NCI-H2196 treated with DMSO at 0.1 percent for 48 hours (cell line): Measurements from ENCODE around the gene AFAP1.
"Not testable (repeated sequence)": the region's sequence is repeated elsewhere in the genome, so short reads cannot be mapped to it uniquely, and the experiment has no call there.

Experiments
- DNase-seq: peaks from one replicate; lab custom pipeline; 2025; ENCODE audit not compliant: unreplicated experiment; lab: John Stamatoyannopoulos, UW

The AFAP1 gene

DNA sequence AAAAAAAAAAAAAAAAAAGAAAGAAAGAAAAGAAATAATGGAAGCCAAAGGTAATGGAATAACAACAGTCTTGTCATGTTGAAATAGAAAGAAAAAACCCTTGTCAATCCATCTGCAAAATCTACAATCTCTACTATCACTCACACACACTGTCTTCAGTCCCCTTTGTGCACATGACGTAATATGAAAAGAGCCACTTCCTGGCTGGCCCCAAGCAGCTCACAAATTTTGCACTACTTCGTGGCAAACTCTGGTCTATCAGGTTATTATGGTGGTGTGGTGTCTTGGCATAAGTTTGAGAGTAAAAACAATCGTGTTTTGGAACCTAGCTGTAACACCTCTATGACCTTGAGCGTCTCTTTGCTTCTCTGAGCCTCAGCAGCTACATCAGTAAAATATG is 8.3 kb upstream of the AFAP1 start:
- no peak for DNase-seq

- no peak for DNase-seq
These were observed 6.2 kb upstream of the AFAP1 start for GRCh38 chr4:7945709-7946380.

DNA sequence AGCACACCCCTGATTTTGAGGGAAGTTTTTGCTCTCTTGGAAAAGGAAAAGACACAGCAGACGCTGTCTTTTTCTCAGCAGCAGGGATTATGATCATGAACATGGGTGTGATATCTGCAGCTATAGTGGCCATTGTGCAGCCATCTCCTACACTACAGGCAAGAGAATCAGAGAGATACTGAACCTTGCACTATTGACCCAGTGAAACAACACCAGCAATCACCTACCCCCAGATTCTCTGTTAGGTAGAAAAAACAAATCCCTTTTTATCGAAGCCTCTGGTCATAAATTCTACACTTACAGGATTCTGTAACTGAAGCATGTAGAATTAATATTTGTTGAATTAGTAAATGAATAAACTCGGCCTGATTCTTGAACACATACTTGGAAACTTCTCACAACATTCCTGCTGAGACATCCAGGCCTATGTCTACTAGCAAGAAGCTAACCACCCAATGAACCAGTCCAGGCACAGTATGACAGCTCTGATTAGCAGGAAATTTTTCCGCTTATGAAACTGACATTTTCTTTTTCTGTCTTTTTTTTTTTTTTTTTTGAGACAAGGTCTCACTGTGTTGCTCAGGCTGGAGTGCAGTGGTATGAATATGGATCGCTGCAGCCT is 5.0 kb upstream of the AFAP1 start:
- no peak for DNase-seq

- DNase-seq = not testable (repeated sequence)
These were observed 4.0 kb upstream of the AFAP1 start for GRCh38 chr4:7943688-7944087.

DNA sequence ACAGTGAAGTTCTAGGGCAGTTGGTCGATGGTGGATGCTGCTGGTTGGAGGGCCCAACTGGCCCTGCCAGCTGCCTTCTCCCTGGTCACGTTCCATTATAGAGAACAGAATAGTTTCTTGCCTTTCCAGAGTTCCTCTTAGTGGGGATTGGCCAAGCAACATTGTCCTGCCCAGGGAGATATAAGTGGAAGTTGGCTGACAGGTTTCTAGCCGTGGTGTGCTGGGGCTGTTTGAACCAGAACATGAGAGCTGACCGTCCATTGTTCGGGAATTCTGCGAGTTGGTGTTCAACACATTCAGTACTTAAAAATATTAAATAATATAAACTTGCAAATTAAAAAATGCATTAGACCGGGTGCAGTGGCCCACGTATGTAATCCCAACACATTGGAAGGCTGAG is 3.5 kb upstream of the AFAP1 start:
- DNase-seq = no peak

DNA sequence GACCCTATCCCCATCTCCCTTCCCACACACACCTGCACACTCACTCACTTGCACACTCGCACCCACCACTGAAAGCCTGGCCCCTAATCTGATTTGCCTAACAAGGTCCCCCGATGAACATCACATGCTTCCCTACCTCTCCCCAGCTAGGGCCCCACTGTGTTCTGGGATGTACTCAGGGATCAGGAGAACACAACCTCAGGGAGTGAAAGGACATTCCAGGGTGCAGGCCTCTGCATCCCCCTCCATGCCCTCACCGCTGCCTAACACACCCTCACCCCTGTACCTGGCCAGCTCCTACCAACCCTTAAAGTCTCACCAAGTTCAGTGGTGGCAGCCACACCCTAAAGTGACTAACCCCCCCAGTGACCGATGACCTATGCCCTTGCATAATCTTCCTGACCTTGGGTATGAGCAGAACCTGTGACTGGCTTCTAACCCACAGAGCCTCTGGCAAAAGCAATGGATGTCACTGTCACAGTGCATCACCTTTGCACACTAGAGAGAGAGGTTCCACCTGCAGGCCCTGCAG is 2.4 kb upstream of the AFAP1 start:
- DNase-seq = no peak

DNA sequence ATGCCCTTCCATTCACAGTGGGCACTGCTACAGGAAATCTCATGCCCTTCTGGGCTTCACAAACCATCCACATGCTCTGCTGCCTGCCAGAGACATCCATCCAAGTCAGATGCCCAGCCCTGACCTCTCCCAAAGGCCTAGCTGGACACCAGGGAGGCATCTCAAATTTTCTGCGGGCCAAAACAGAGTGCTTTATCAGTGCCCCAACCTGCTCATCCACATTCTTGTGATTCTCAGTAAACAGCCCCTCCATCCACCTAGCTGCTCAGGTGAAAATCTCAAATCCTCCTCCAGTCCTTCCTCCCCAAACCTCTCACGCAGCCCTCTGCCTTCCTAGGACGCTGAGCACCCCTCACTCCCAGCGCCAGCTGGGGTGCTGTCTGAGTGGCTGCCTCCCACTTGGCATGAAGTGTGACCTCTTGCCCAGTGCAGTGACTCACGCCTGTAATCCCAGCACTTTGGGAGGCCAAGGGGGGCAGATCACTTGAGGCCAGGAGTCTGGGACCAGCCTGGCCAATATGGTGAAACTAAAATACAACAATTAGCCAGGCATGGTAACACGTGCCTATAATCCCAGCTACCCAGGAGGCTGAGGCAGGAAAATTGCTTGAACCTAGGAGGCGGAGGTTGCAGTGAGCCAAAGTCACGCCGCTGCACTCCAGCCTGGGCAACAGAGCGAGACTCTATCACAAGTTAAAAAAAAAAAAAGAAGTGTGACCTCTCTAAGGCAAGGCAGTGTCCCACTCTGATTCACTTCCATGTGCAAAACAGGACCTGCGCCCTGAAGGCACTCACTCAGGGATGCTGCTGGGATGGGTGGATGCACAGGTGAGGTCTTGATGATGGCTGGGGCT is 1.7 kb upstream of the AFAP1 start:
- no peak for DNase-seq

GRCh38 chr4:7938609-7939376 is 868 bp downstream of the AFAP1 start:
- DNase-seq = no peak

GRCh38 chr4:7938266-7938608 is 1.4 kb downstream of the AFAP1 start:
- DNase-seq = no peak

DNA sequence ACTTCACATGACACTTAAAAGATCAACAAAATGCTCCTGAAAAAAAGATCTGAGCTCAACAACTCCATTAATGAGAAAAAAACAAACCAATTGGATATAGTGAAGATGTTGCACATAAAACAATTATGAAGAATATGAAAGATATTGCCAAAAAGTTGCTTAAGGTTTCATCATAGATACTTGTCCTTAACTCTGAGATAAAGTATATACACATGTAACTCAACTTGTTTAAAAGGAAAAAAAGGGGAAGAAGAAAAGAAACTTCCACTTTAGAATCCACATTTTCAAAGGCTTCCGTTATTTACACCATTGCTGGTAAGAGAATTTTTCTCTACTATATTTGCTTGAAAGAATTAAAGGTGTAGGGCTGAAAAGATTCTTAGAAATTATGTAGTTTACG is 2.7 kb downstream of the AFAP1 start:
- no peak for DNase-seq

GRCh38 chr4:7933651-7934510 is 5.8 kb downstream of the AFAP1 start:
- no peak for DNase-seq

- DNase-seq = no peak
These were observed 7.4 kb downstream of the AFAP1 start for GRCh38 chr4:7932287-7932686.

DNA sequence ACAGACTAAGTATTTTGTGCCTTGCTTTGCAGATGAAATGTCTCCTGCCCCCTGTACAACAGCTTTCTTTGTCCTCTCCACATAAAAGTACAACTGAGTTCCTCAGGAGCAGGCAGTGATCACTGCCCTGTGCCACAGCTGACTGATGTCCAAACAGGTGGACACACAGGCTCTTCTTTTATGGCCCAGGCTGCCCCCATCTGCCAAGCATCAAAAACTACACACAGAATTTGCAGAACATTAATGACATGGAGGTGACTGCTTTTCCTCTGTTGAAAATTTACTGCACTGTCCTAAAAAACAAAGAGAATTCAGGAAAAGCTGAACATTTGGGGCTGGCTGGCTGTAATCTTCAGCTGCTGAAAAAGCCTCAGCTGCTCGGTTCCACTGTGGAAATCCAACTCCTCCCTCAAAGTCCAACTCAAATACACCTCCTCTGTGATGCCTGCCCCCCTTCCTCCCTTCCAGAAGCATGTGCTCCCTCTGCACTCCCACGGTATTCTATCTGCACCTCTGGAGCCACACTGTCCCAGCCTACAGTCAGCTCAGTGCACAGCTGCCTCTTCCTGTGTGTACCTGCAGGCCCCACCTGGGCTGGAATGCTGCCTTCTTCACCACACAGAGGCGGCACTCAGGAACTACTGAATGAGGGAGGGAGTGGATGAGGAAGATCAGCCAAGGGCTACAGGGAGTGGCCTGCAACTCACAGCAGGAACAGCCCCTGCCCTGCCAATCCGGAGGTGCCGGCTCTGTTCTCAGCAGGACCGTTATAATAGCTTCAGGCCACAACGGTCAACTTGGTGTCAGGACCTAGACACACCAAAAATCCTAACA is 10.3 kb downstream of the AFAP1 start:
- DNase-seq = no peak

- no peak for DNase-seq
These were observed 10.9 kb downstream of the AFAP1 start for GRCh38 chr4:7928711-7929110.

- DNase-seq = no peak
These were observed 12.8 kb downstream of the AFAP1 start for GRCh38 chr4:7926822-7927221.

DNA sequence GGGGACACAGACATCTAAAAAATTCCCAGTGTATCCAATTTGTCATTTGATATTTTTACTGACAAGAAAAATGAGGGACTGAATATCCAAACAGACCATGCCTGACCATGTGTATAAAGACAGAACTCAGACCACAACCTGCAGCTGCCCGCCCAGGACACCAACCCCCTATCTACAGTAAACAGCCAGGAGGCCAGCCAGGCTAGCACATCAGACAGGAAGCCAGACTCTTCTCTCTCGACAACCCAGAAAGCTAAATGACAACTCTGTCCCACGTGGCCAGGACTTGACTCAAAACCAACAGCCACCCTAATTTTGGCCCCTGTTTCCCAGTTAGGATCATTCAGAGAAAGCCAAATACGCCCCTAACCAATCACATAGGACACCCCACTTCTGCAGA is 15.1 kb downstream of the AFAP1 start:
- DNase-seq = no peak

DNA sequence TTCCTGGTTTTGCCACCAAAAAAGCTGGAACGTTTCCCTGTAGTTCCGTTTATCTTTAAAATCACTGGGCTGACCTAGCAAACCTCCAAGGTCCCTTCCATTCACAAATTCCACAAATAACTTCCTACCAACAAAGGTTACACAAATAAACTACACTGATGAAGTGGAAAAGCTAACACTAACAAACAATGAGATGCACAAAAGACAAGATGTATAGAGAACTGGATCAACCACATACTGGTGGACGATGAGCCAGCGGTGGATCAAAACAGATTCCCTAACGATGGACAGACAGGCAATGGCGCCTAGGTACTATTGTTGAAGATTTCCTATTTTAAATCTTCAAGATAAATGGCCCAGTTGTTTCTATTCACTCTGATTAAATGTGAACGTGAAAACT is 15.5 kb downstream of the AFAP1 start:
- no peak for DNase-seq

DNA sequence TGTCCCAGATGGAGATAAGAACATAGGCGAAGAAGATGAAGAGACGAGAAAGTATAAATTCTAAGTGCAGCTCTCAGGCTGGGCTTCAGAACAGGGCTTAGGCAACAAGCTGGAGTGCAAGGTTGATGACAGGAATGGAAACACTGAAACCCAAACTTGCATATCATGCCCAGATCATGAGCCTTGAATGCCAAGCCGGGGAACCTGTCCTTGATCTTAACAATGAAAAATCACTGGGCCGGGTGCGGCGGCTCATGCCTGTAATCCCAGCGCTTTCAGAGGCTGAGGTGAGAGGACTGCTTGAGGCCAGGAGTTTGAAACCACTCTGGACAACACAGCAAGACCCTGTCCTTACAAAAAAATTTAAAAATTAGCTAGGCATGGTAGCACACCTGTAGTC is 17.2 kb downstream of the AFAP1 start:
- DNase-seq = no peak

DNA sequence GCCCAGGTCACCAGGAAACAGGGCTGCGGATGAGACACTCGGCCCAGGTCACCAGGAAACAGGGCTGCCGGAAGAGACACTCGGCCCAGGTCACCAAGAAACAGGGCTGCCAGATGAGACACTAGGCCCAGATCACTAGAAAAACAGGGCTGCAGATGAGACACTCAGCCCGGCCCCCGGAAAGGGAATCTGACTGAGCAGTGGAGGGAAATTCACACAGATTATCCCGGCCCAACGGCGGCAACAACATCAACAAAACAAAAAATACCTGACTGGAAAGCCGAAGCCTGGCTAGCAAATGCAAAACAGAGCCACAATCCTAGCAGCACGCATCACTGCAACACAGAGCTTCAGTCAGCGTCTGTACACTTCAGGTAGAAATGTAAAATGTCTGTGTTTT is 20.7 kb downstream of the AFAP1 start:
- no peak for DNase-seq
